Mucosa of stomach (tissue), 1 donor: ENCODE data around the gene SIRPA.

ENCODE experiments used
- H3K27me3 ChIP-seq: one replicate; pipeline ENCODE4 v1.7.0; 2013; ENCODE audit warnings: mild to moderate bottlenecking, low read length; ENCODE audit not compliant: control insufficient read depth, insufficient read depth
- H3K36me3 ChIP-seq: one replicate; pipeline ENCODE4 v1.7.0; 2013; ENCODE audit warnings: low read length; ENCODE audit not compliant: control insufficient read depth, insufficient read depth
- H3K4me1 ChIP-seq: one replicate; pipeline ENCODE4 v1.7.0; 2013; ENCODE audit warnings: mild to moderate bottlenecking, low read length; ENCODE audit not compliant: control insufficient read depth, insufficient read depth
- H3K4me3 ChIP-seq: one replicate; pipeline ENCODE4 v1.7.0; 2013; ENCODE audit warnings: low read length
- H3K9ac ChIP-seq: one replicate; pipeline ENCODE4 v1.7.0; 2013; ENCODE audit warnings: mild to moderate bottlenecking, low read length, moderate library complexity
- H3K9me3 ChIP-seq: one replicate; pipeline ENCODE4 v1.7.0; 2013; ENCODE audit warnings: mild to moderate bottlenecking, low read length, moderate library complexity; ENCODE audit not compliant: control insufficient read depth
- donor health status: Pancreatic carcinoma.

The SIRPA gene

DNA sequence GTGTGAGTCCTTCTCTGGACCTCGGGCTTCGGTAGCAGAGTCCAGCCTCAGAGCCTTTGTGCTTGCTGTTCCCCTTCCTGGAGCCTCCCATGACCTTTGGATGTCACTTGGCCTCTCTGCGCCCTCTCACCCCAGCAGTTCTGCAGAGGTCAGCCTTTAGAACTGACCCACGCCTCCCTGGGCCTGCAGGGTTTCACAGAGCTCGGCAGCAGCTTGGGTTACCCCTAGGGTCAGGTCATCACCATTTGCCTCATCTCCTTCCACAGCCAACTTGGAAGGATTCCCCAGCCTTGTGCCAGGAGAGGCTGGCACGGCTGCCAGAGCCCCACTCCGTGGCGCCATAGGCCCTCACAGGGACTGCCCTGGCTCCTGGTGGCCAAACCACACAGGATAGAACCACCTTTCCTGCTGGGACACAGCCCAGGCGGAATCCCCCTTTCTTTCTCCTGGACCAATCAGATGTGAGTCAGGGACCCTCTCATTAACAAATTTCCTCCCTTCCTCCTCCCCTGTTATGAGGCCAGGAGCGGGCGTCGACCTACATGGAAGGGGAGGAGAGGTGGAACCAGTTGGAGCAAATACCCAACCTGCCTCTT lies 13.9 kb upstream of the SIRPA start:
- Histone ChIP-seq H3K4me3 (no peak overlapping the region), H3K9me3 (no peaks in the 10 kb centered on the region), H3K27me3 (peaks cover 4% of the 10 kb centered on the region), H3K4me1 (no peaks in the 10 kb centered on the region), H3K9ac (no peak overlapping the region), H3K36me3 (no peaks in the 10 kb centered on the region)

DNA sequence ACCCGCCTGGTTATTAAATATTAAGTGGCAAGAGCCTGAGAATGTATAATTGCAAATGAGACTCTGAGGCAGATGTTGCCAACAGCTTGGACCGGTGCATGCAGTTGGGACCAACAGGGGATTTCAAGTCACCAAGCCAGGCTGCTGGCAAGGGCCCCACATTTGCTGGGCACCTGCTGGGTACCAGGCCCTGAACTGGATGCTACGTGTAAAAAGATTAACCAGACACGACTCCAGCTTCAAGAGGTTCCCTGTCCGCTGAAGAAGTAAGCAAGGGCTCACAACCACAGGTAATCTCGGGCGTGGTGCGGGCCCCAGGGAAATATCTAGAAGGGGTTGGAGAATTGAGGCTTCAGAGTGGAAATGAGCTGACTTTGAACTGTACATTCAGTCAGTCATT lies 13.2 kb upstream of the SIRPA start:
- no peak overlapping the region for H3K9ac ChIP-seq
- peaks cover under 1% of the 10 kb centered on the region for H3K4me1 ChIP-seq
- peaks cover 4% of the 10 kb centered on the region for H3K27me3 ChIP-seq
- no peaks in the 10 kb centered on the region for H3K36me3 ChIP-seq
- H3K9me3 ChIP-seq = no peaks in the 10 kb centered on the region
- no peak overlapping the region for H3K4me3 ChIP-seq

DNA sequence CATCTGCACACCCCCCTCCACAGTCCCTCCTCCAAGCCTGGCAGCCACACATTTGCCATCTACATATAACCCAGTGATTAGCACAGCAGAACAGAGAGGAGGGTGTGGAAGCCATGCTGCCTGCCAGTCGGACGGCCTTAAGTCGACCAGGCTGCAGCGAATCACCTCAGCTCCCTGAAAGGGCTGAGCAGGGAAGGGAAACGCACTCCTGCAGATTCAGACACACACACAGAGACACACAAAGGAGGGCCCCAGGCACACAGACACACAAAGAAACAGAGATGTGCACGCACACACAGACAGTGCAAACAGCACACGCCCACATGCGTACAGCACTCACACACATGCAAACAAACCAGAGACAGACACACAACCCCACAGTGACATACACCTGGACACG lies 11.2 kb upstream of the SIRPA start:
- Histone ChIP-seq H3K27me3 (peaks cover 4% of the 10 kb centered on the region), H3K4me1 (peaks cover 4% of the 10 kb centered on the region), H3K9ac (no peak overlapping the region), H3K36me3 (no peaks in the 10 kb centered on the region), H3K9me3 (no peaks in the 10 kb centered on the region), H3K4me3 (no peak overlapping the region)

DNA sequence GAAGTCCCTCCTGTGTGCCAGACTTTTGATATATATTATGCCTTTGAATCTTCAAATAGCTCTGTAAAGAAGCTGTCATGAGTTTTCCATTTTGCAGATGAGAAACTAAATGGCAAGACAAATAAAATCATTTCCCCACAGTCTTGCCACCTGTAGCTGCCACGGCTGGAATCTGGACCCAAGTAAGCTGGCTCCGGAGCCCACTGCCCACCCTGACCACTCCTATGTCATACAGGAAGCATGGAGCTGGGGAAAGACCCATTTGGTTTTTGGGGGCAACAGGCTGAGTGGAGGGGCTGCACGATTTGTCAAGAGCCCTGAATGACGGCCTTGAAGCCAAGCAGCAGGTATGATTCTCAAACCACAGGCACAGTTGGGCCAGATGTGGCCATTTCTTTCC lies 10.0 kb upstream of the SIRPA start:
- Histone ChIP-seq H3K4me1 (peaks cover 4% of the 10 kb centered on the region), H3K27me3 (peaks cover 4% of the 10 kb centered on the region), H3K9me3 (no peaks in the 10 kb centered on the region), H3K4me3 (no peak overlapping the region), H3K36me3 (no peaks in the 10 kb centered on the region), H3K9ac (no peak overlapping the region)

DNA sequence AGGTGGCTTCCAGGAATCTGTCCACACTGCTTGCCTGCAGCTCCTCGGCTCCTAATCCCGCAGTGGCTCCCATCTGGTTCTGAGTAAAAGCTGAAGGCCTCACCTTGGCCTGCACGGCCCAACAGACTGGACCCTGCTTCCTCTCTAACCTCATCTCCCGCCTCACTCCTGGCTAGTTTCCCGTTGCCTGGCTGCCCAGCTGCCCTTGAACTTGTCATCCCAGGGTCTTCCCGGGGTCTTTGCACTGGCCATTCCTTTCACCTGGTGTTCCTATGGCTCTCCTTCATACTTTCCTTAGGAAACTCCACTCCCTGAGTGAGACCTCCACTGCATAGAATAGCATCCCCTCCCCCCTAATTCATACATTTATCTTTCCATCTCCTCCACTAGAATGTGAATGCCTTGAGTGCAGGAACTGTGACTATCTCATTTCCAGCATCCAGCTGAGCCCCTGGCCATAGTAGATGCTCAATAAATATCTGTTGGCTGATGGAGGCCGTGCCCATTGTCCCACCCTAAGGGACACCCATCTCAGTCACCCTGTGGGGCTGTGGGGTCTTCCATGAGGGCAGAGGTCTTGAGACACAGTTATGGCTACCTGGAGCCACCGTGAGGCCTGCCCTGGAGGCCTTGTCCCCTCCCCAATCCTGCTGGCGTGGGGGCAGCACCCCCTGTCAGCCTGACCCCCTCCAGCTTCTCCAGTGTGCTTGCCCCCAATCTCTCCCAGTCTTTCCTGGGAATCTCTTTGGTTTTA lies 9.1 kb upstream of the SIRPA start:
- no peak overlapping the region for H3K4me3 ChIP-seq
- H3K27me3 ChIP-seq = peaks cover 4% of the 10 kb centered on the region
- H3K4me1 ChIP-seq = peaks cover 4% of the 10 kb centered on the region

DNA sequence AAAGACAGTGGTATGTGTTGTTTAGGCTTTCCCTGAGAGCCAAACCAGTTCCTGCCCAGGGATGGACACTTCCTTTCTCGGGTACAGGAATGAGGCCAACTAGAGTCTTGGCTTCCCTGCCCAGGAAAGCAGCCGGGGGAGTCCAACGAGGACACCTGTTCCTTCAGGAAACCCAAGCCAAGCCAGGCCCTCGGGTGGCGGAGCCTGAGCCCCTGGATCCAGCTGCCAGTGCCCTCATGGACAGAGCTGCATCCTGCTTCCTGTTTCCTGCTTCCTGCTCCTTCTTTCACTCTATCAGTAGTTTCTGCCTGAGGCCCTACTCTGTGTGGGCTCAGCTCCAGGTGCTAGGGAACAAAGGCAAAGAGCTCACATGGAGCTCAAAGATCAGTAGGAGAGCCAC lies 7.9 kb upstream of the SIRPA start:
- Histone ChIP-seq H3K4me3 (no peak overlapping the region), H3K9me3 (no peaks in the 10 kb centered on the region), H3K27me3 (peaks cover 10% of the 10 kb centered on the region), H3K9ac (no peak overlapping the region), H3K36me3 (no peaks in the 10 kb centered on the region), H3K4me1 (peaks cover 4% of the 10 kb centered on the region)

More for the DNA sequence above, 9.1 kb upstream of the SIRPA start:
- H3K36me3 ChIP-seq = no peaks in the 10 kb centered on the region
- no peaks in the 10 kb centered on the region for H3K9me3 ChIP-seq
- no peak overlapping the region for H3K9ac ChIP-seq

DNA sequence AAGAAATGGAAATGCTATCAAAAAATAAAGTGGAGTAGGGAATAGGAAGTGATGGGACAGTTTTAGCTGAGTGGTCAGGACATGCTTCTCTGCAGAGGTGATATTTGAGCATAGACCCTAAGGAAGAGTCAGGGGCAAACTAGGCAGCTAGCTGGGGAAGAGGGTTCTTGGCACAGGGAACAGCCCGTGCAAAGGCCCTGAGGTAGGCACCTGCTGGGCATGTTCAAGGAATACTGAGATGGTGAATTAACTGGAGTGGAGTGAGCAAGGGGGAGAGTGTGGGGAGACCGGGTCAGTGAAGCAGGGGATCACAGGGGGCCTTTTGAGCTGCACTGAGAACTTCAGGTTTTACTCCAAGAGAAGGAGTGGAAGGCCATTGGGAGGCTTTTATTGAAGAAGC lies 7.5 kb upstream of the SIRPA start:
- H3K9ac ChIP-seq = no peak overlapping the region
- no peak overlapping the region for H3K4me3 ChIP-seq
- H3K9me3 ChIP-seq = no peaks in the 10 kb centered on the region
- H3K4me1 ChIP-seq = peaks cover 4% of the 10 kb centered on the region
- H3K27me3 ChIP-seq = peaks cover 12% of the 10 kb centered on the region
- H3K36me3 ChIP-seq = no peaks in the 10 kb centered on the region

DNA sequence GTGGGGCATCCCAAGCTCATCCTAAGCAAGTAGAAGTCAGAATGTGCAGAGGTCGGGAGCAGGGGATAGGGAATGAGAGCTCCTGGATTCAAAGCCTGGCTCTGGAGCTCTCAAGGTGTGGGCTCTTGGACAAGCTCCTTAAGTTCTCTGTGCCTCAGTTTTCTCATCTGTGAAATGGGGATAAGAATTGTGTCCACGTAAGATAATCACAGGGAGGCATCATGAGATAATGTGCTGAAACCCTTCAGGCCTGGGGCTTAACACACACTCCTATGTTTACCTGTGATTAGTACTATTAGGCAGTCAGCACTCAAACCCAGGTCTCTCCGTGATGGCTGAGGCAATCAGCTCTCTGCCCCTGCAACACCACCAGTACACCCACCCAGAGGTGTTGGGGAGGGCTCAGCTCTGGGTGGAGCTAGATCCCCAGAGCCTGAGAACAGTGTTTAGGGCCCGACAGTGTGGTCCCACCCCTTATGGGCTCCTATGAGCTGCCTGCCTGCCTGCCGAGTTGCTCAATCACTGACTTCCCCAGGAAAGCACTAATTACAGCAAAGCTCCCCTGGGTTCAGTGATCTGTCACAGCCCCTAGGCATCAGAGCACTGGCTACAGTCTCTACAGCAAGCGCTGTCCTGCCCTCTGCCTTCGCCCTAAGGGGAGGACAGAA lies 6.3 kb upstream of the SIRPA start:
- Histone ChIP-seq H3K9ac (no peak overlapping the region), H3K36me3 (no peaks in the 10 kb centered on the region), H3K4me3 (no peak overlapping the region), H3K9me3 (no peaks in the 10 kb centered on the region), H3K27me3 (peaks cover 16% of the 10 kb centered on the region), H3K4me1 (peaks cover 4% of the 10 kb centered on the region)

DNA sequence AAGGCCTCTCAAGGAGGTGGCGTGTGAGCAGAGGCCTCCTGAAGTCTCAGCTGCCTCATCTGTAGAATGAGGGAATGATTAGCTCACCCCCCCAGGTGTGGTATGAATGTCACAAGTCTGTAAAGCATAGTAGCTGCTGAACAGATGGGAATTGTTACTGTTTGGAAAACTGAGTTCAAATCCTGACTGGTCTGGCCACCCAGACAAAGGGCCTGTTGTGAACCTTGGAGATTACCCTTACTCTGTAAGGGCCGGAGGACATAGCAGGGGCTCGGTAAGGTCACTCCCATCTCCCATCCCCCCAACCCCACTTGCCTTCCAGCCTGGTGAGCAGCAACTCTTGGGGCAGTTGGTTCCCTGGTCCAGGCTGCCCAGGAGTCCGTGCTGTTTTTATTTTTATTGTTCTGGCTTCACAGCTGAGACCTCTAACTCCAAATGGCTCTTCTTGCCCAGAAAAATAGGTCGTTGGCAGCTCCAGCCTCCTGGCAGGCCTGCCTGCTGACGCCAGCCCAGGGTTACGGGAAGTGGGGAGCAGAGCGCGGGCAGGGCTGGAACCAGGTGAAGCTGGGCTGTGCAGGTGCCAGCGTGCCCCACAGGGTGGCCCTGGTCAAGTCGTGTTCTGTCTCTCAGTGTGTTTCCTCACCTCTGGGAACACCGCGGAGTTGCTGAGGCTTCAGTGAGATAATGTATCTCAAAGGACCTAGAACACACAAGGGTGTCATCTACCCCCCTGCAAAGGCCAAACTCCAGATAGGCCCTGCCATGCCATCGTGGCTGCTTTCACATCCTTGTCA lies 4.5 kb upstream of the SIRPA start:
- Histone ChIP-seq H3K27me3 (peaks cover 15% of the 10 kb centered on the region), H3K9ac (no peak overlapping the region), H3K4me3 (no peak overlapping the region), H3K4me1 (peaks cover 8% of the 10 kb centered on the region), H3K9me3 (no peaks in the 10 kb centered on the region), H3K36me3 (no peaks in the 10 kb centered on the region)

DNA sequence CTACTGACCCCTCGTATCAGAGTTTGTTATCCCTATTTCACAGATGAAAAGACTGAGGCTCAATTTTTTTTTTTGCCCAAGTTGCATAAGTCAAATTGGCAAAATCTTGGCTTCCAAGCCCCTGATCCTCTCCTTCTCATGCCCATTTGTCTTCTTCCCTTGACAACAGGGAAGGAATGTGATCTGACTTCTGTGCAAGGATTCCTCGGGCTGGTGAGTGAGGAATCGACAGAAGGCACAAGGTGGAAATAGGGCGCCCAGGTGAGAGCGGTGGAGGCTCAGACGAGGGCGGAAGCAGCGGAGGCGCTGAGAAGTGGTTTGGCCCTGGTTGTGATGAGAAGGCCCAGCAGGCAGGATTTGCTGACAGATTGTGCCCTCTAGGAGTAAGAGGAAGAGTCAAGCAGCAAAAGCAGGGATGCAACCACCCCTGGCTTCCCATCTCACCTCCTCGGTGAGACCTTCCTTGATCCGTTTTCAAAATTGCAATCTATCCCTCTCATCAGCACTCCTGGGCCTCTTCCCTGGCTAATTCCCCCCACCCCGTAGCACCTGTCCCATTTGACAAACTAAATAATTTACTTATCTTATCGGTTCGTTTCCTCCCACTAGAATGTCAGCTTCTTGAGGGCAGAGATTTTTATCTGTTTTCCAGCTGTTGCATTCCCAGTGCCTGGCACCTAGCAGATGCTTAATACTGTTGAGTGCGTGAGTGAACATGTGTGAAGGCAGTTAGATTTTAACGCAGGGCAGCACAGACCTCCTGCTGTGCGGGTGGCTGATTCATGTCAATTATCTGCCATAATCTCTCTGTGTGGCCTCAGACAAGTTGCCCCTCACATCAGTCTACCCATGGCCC lies 3.7 kb upstream of the SIRPA start:
- Histone ChIP-seq H3K36me3 (no peaks in the 10 kb centered on the region), H3K4me1 (peaks cover 13% of the 10 kb centered on the region), H3K27me3 (peaks cover 23% of the 10 kb centered on the region), H3K4me3 (no peak overlapping the region), H3K9me3 (no peaks in the 10 kb centered on the region), H3K9ac (no peak overlapping the region)

DNA sequence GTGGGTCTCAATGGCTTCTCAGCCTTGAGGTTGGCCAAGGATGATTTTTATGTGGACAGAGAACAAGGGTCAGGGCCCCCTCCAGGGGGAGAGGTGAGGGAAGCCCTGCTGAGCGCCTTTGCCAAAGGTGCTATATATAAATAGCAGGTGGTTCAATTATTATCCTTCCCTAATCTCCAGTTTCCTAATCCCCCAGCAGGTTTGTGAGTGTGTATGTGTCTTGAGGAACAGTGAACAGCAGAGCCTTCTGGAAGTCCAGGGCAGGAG lies 3.2 kb upstream of the SIRPA start:
- Histone ChIP-seq H3K4me3 (no peak overlapping the region), H3K9ac (no peak overlapping the region), H3K9me3 (no peaks in the 10 kb centered on the region), H3K4me1 (peaks cover 12% of the 10 kb centered on the region), H3K36me3 (no peaks in the 10 kb centered on the region), H3K27me3 (peaks cover 23% of the 10 kb centered on the region)
